ENCODE measurements around the gene FBXL4. TPM values are rescaled to one million over a fixed set of nuclear protein-coding genes. Genes with fewer than 3 reads are reported as not detected.
A peak's percentile ranks its signal among the peaks of the same experiment; 100 is the strongest.

FBXL4 gene
- polyA plus RNA-seq = 9.1 and 9.7 TPM in 2 replicates
- 23.9 and 30.6 TPM in 2 replicates for polyA minus RNA-seq

DNA sequence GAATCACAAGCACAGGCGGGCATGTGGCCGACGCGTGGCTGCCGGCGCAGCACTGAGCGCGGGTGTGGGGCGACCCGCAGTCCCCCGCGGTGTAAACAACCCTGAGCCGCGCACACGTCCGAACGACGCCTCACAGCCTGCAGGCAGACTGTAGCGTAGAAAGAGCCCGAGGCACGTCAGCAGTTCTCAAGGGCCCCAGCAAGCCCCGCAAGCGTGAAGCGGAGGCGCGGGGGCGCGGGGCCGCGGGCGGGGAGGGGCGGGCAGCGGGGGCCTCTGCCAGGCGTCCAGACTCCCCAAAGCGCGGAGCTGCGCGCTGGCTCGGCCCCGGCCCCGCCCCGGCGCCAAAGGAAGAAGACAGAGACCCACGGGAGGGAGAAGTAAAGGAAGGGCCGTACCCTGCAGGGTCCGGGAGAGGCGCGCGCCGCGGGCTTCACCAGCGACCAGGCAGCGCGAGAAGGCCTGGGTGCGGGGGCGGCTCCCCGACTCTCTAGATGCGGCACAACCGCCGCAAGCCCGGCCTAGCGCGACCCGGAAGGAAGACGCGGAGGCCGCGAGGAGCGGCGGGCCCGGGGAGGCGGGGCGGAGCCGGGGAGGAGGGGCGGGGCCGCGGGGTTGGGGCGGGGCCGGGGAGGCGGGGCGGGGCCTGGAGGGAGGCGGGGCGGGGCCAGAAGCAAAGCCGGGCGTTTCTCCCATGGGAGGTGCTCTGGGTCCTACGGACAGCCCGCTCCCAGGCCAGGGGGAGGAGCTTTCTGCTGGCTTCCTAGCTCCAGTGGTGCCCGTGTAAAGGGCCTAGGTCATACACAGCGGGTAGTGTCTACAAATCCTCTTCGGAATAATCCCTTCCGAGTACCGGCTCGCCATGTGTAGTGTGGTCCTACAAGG lies at the start of gene FBXL4:
FBXL4 (minus strand) TSS at position 536 of the 882 bp plus-strand sequence. CDS start 20,958 bp downstream, outside the sequence.
- Histone ChIP-seq H3K4me3 (ENCODE audit: low read length) (peak within 1 kb of the TSS; percentile 80), H3K36me3 (ENCODE audit: insufficient read depth, low read length) (no peaks in the 10 kb centered on the region), H3K9ac (ENCODE audit: low read length) (peak within 1 kb of the TSS; percentile 76), H3K79me2 (replicated peaks; ENCODE audit: insufficient read depth, low read length) (peaks cover 10% of the 10 kb centered on the region), H3K27me3 (ENCODE audit: insufficient read depth, low read depth, low read length) (no peaks in the 10 kb centered on the region), H3K9me3 (ENCODE audit: low read length) (peaks cover 5% of the 10 kb centered on the region), H3K27ac (ENCODE audit: low read length) (peak within 1 kb of the TSS; percentile 55), H3F3A (ENCODE audit: insufficient read depth, low read length, poor library complexity, severe bottlenecking) (no peaks in the 10 kb centered on the region), H4K20me1 (ENCODE audit: insufficient read depth) (no peaks in the 10 kb centered on the region), H2AFZ (ENCODE audit: low read depth, low read length) (peak within 1 kb of the TSS; percentile 90), H3K4me2 (ENCODE audit: low read length) (peak within 1 kb of the TSS; percentile 79), H3K9me2 (ENCODE audit: insufficient read depth, low read length) (no peaks in the 10 kb centered on the region)
- TF ChIP-seq POLR2AphosphoS5 (IDR thresholded peaks at IDR 0.05) (peak; percentile 53), RAD21 (conservative IDR thresholded peaks at IDR 0.05) (peak; percentile 16), MXI1 (conservative IDR thresholded peaks at IDR 0.05; ENCODE audit: poor library complexity, severe bottlenecking) (peak; percentile 94), EZH2 (IDR thresholded peaks at IDR 0.05; ENCODE audit: borderline replicate concordance, insufficient read depth, low read length, poor library complexity, severe bottlenecking) (no peak), EP300 (conservative IDR thresholded peaks at IDR 0.05; ENCODE audit: poor library complexity, severe bottlenecking) (peak; percentile 29), SMC3 (conservative IDR thresholded peaks at IDR 0.05; ENCODE audit: poor library complexity) (peak; percentile 18), REST (IDR thresholded peaks at IDR 0.05; ENCODE audit: borderline replicate concordance) (peak; percentile 18), TAF1 (IDR thresholded peaks at IDR 0.05; ENCODE audit: low read depth) (no peak)
- TF ChIP-seq, protein P1, sequence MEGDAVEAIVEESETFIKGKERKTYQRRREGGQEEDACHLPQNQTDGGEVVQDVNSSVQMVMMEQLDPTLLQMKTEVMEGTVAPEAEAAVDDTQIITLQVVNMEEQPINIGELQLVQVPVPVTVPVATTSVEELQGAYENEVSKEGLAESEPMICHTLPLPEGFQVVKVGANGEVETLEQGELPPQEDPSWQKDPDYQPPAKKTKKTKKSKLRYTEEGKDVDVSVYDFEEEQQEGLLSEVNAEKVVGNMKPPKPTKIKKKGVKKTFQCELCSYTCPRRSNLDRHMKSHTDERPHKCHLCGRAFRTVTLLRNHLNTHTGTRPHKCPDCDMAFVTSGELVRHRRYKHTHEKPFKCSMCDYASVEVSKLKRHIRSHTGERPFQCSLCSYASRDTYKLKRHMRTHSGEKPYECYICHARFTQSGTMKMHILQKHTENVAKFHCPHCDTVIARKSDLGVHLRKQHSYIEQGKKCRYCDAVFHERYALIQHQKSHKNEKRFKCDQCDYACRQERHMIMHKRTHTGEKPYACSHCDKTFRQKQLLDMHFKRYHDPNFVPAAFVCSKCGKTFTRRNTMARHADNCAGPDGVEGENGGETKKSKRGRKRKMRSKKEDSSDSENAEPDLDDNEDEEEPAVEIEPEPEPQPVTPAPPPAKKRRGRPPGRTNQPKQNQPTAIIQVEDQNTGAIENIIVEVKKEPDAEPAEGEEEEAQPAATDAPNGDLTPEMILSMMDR (IDR thresholded peaks at IDR 0.05; ENCODE audit: poor library complexity, severe bottlenecking) = no peak

DNA sequence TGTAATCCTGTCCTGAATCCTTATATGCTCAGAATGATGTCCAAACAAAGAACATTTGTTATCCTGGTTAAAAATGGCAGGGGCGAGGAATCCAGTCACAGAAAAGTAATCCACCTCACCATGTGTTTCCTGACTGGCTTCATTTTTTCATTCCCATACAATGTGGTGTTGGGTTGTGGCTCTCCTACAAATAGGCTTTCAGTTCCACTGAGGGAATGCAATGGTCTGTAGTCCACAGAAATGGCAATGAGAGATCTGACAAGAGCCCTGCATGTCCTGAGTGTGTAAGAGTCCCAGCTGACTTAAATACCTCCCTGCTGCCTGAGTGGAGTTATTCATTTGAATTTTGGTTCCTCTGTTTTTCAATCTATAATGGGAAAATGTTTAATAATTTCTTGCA lies 47.4 kb upstream of the FBXL4 start:
- Histone ChIP-seq H3K9ac (ENCODE audit: low read length) (no peak overlapping the region), H4K20me1 (ENCODE audit: insufficient read depth) (no peaks in the 10 kb centered on the region), H3K27ac (ENCODE audit: low read length) (no peak overlapping the region), H3K9me2 (ENCODE audit: insufficient read depth, low read length) (no peaks in the 10 kb centered on the region), H3K27me3 (ENCODE audit: insufficient read depth, low read depth, low read length) (no peaks in the 10 kb centered on the region), H3F3A (ENCODE audit: insufficient read depth, low read length, poor library complexity, severe bottlenecking) (no peaks in the 10 kb centered on the region), H3K4me3 (ENCODE audit: low read length) (no peak overlapping the region), H3K4me2 (ENCODE audit: low read length) (no peak overlapping the region), H3K9me3 (ENCODE audit: low read length) (no peaks in the 10 kb centered on the region), H3K36me3 (ENCODE audit: insufficient read depth, low read length) (no peaks in the 10 kb centered on the region), H3K79me2 (replicated peaks; ENCODE audit: insufficient read depth, low read length) (no peaks in the 10 kb centered on the region), H2AFZ (ENCODE audit: low read depth, low read length) (no peak overlapping the region)
- no peak for TF ChIP-seq RAD21 (conservative IDR thresholded peaks at IDR 0.05)
- no peak for TF ChIP-seq EP300 (conservative IDR thresholded peaks at IDR 0.05; ENCODE audit: poor library complexity, severe bottlenecking)
- TF ChIP-seq REST (IDR thresholded peaks at IDR 0.05; ENCODE audit: borderline replicate concordance) = no peak
- no peak for TF ChIP-seq POLR2AphosphoS5 (IDR thresholded peaks at IDR 0.05)
